Medulla oblongata (tissue), 1 donor: ENCODE data around the gene LPCAT4.
"Not testable (repeated sequence)": the region's sequence is repeated elsewhere in the genome, so short reads cannot be mapped to it uniquely, and the experiment has no call there.

Experiments used
- DNase-seq: peaks from one replicate; pipeline ENCODE4 v3.0.0-alpha.2; 2015; ENCODE audit errors: extremely low spot score

LPCAT4 gene

DNA sequence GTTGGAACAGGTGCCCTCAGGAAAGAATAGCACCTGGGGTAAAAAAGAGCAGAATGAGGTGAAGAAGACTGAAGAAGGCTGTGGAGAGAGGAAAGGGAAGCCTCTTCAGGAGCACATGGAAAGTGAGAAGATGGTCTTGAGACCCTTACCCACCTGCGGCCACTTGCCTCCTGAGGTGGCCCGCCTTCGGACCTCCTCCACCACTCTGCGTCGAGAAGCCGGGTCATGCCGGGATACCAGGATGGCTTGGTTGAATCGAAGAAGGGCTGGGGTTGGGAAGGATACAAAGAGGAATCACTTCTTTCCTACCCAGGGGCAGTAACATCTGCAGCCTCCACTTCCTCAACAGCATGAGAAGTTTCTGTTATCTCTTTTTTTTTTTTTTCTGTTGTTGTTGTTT, 3.0 kb downstream of the LPCAT4 start:
- DNase-seq = no peak

- no peak for DNase-seq
Observed at GRCh38 chr15:34362047-34362773, 4.8 kb downstream of the LPCAT4 start.

- DNase-seq = no peak
Observed at GRCh38 chr15:34361278-34361677, 5.7 kb downstream of the LPCAT4 start.

DNA sequence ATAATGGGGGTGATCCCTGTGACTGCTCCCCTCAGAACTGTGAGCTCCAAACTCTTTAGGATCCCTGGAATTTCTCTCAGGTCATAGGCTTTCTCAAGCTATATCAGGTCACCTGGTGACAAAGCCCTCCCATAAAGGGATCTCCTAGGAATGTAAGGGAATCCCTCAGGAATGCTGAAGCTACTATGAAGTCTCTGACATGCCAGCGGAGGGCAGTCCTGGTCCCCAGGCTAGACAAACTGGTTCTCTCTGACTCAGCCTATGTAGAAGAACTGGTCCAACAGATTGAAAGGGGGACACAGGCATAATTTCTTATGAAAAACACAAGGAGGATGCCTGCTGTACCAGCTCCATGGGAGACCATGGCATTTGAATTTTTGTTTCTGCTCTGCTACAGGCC, 6.7 kb downstream of the LPCAT4 start:
- no peak for DNase-seq

DNA sequence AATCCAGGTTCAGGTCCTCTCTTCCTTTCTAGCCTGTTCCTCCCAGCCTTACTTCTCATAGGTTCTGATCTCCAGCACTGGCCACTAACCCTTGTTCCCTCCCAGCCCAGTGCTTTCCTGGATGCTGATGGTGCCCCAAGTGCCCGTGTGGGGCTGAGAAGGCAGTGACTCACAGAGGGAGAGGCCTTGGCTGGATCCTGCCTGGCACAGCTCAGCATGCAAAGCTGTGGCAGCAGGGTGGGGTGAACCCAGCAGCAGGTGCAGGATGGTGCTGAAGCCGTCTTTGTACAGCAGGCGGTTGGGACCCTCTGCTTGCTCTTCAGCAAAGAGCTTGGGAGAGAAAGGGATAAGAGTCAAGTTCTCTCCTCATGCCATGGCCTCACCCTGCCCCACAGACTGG, 7.6 kb downstream of the LPCAT4 start:
- no peak for DNase-seq

DNA sequence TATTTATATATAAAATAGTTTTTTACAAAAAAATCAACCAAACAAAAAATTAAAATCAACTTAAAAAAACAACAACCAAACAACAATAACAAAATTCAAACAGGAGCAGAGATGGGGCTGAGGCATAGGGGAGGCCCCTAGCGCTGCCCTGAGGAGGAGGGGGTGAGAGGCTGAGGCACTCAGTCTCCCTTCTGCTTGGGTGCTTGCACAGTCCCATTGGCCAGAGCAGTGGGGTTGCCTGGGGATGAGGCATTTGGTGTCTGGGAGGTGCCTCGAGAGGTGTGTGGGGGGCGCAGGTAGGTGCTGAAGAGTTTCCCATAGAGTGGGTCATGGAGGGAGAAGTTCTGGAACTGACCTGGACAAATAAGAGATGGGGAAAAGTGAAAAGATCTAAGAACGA, 8.0 kb downstream of the LPCAT4 start:
- DNase-seq = no peak

DNA sequence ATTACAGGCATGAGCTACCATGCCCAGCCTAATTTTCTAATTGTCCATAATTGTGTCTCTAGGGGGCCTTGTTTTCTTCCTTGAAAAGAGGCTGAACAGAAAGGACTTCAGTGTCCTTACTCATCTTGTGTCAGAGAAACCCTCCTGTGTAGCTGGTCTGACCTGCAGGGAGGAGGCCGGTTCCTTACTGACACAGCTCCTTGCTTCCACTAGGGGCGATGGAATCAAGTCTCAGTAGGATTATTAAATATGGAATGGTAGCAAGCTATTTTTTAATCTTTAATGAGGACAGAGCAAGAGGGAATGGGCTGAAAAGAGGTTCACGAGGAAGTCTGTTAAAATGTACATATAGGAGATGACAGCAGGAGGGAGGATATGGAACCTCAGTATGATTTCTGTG, 8.6 kb downstream of the LPCAT4 start:
- DNase-seq = no peak

DNA sequence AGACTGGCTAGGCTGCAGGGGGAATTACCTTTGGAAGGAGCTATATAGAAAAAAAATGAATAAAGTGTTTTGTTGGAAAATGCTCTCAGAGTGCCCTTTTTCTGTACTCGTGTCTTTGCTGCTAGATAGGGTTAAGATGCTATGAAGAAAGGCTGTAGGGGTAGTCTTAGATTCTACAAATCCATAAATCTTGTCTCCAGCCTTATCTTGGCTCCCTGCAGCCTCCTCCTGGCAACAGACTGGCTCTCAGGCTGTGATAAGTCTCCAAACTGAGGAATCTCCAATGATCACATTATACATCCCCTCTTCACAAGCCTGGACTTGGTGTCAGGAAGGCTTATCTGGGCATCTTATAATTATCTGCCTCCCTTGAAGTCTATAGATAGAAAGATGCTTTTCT, 9.3 kb downstream of the LPCAT4 start:
- no peak for DNase-seq

GRCh38 chr15:34355241-34355640, 11.8 kb downstream of the LPCAT4 start:
- DNase-seq = no peak

DNA sequence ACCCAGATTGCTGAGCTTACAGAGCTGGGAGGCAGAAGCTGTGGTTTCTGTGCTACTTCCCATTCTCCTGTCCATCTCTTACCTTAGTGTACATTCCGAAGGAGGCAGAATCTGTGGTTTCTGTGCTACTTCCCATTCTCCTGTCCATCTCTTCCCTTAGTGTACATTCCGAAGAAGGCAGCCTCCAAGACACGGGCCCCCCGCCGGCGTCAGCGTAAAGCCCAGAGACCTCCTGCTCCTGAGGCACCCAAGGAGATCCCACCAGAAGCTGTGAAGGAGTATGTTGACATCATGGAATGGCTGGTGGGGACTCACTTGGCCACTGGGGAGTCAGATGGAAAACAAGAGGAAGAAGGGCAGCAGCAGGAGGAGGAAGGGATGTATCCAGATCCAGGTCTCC, 12.7 kb downstream of the LPCAT4 start:
- no peak for DNase-seq

- no peak for DNase-seq
Observed at GRCh38 chr15:34353627-34354026, 13.4 kb downstream of the LPCAT4 start.

GRCh38 chr15:34352996-34353395, 14.0 kb downstream of the LPCAT4 start:
- not testable (repeated sequence) for DNase-seq

- DNase-seq = no peak
Observed at GRCh38 chr15:34349769-34350168, 17.2 kb downstream of the LPCAT4 start.

DNA sequence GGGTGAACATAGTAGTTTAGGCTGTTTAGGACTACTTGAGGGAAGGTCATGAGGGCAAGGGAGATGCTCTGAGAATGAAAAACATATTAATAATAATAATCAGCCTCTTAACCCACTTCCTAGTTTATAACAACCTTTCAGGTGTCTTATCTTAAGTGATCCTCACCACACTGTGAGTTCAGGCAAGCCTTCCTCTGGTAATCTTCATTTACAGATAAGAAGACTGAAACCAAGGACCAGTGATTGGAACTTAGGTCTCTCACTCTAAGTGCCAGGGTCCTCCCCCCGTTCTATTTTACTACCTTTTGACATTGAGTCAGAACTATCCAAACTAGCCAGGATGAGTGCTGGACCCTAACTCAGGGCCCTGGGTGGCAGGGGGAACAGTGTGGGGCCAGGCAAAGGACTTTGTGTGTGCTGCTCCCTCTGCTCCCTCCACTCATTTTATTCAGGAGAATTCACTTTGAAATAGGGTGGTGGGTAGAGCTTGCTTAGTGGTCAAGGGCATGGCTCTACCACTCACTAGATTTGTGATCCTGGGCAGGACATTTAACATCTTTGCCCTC, 18.2 kb downstream of the LPCAT4 start:
- DNase-seq = no peak

DNA sequence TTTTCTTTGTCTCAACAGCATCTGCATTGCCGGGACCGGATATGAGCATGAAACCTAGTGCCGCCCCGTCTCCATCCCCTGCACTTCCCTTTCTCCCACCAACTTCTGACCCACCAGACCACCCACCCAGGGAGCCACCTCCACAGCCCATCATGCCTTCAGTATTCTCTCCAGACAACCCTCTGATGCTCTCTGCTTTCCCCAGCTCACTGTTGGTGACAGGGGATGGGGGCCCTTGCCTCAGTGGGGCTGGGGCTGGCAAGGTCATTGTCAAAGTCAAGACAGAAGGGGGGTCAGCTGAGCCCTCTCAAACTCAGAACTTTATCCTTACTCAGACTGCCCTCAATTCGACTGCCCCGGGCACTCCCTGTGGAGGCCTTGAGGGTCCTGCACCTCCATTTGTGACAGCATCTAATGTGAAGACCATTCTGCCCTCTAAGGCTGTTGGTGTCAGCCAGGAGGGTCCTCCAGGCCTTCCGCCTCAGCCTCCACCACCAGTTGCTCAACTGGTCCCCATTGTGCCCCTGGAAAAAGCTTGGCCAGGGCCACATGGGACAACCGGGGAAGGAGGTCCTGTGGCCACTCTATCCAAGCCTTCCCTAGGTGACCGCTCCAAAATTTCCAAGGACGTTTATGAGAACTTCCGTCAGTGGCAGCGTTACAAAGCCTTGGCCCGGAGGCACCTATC, 18.9 kb downstream of the LPCAT4 start:
- DNase-seq = no peak

- peak; percentile 96 for DNase-seq
Observed at GRCh38 chr15:34342737-34343575, 24.0 kb downstream of the LPCAT4 start, which contains the start of the genes NOP10 and NUTM1. Gene NOP10 (minus strand): TSS chr15:34343136. CDS start chr15:34343073, 63 bp downstream. Gene NUTM1 (plus strand): TSS chr15:34343315. CDS start chr15:34343697, 382 bp downstream.

DNA sequence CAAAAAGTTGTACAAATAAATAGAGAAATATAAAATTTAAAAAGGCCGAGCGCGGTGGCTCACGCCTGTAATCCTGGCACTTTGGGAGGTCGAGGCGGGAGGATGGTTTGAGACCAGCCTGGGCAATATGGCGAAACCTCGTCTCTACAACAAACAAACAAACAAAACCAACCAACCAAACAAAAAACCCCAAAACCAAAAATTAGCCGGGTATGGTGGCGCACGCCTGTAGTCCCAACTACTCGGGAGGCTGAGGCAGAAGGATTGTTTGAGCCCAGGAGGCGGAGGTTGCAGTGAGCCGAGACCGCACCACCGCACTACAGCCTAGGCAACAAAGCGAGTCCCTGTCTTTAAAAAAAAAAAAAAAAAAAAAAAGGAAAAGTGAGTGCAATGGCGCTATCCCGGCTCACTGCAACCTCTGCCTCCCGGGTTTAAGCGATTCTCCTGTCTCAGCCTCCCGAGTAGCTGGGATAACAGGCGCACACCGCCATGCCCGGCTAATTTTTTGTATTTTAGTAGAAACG, 24.7 kb downstream of the LPCAT4 start:
- DNase-seq = not testable (repeated sequence)

DNA sequence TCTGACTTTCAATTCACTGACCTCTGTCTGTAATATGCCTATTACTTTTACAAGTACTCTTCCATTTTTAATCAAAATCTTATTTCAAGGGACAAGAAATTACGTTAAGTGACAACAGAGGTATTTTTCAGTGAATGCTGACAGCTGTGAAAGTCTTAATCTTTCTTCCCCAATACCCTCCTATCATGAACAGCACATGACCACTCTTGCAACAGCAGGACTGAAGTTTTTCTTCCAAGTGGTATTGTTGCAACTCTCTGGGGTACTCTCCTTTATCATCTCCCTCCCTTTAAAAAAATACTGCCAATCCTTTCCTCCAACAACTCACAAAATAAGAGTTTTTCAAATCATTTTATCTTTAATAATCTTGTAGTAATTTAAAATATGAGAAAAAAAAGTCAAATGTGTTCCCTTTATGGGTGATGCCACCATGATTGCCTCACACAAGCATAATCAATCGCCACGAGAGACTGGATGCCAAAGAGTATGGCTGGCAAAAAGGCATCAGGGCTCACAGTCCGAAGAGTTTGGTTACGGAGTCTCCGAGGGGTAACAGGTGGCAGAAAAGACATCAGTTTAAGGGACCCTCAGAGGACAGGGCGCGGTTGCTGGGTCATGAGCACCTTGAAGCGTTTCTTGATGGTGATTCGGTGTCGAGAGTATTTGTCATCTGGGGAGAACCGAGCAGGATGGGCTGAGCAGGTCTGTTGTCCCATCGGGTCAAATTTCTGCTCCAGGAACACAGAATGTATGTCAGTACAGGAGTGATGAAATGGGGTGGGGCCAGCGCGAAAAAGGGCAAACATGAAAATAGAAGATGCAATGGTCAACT, 25.4 kb downstream of the LPCAT4 start:
- DNase-seq = no peak

GRCh38 chr15:34339946-34340345, 27.1 kb downstream of the LPCAT4 start:
- DNase-seq = no peak

DNA sequence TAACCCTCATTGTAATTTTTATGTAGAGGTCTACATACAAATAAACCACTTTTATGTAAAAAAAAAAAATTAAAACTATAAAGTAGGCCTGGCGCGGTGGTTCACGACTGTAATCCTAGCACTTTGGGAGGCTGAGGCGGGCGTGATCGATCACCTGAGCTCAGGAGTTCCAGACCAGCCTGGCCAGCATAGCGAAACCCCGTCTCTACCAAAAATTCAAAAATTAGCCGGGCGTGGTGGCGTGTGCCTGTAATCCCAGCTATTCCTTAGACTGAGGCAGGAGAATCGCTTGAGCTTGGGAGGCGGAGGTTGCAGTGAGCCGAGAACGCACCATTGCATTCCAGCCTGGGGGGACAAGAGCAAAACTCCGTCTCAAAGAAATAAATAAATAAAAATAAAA, 28.6 kb downstream of the LPCAT4 start:
- DNase-seq = no peak
